Measurements from ENCODE around the gene ACSS3. TPM values are rescaled to one million over a fixed set of nuclear protein-coding genes. Genes with fewer than 3 reads are reported as not detected.
"Not testable (repeated sequence)": the region's sequence is repeated elsewhere in the genome, so short reads cannot be mapped to it uniquely, and the experiment has no call there.

ACSS3 gene
- polyA plus RNA-seq, 1 experiment = 3.0 TPM

DNA sequence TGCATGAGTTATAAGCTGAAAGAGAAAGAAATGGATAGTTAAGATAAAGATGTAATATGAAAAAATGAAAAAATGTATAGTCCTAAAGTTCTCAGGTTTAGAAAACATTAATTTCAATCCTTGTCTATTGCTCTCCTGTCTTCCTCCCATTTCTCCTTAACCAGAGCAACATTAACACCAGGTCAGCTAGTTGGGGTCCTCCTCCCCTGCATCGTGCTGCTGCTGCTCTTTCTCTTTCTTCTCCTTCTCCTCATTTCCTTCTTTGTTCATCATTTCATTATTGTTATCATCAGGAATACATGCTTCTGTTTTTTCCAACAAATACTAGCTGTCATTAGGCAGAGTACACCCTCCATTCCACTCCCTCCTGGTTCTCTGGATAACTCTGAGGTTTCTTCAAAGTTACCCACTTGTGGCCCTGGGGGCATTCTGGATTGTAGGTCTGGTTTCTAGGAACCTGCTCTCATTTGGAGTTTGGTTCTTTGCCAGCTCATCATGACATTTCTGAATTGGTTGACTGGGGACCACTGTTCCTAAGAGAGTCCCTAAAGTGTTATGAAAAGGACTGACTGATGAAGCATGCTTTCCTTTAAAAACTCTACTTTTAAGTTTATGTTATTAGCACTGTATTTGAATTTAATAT, 17.0 kb downstream of the ACSS3 start:
- TF ChIP-seq, protein P1, sequence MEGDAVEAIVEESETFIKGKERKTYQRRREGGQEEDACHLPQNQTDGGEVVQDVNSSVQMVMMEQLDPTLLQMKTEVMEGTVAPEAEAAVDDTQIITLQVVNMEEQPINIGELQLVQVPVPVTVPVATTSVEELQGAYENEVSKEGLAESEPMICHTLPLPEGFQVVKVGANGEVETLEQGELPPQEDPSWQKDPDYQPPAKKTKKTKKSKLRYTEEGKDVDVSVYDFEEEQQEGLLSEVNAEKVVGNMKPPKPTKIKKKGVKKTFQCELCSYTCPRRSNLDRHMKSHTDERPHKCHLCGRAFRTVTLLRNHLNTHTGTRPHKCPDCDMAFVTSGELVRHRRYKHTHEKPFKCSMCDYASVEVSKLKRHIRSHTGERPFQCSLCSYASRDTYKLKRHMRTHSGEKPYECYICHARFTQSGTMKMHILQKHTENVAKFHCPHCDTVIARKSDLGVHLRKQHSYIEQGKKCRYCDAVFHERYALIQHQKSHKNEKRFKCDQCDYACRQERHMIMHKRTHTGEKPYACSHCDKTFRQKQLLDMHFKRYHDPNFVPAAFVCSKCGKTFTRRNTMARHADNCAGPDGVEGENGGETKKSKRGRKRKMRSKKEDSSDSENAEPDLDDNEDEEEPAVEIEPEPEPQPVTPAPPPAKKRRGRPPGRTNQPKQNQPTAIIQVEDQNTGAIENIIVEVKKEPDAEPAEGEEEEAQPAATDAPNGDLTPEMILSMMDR (IDR thresholded peaks at IDR 0.05; ENCODE audit: low read depth, low read length) = no peak
- no peak for DNase-seq (ENCODE audit: low read depth, low spot score)
- no peak overlapping the region for H3K4me3 ChIP-seq (ENCODE audit: low read depth, low read length)
- no peaks in the 10 kb centered on the region for H3K27me3 ChIP-seq (ENCODE audit: control insufficient read depth, insufficient read depth, low read length)
- H3K27ac ChIP-seq (ENCODE audit: low read depth, low read length) = no peak overlapping the region
- CTCF ChIA-PET = no interaction called here
- POLR2A ChIA-PET = no interaction called here
- H3K9me3 ChIP-seq (ENCODE audit: control insufficient read depth, insufficient read depth, low read length) = no peaks in the 10 kb centered on the region

DNA sequence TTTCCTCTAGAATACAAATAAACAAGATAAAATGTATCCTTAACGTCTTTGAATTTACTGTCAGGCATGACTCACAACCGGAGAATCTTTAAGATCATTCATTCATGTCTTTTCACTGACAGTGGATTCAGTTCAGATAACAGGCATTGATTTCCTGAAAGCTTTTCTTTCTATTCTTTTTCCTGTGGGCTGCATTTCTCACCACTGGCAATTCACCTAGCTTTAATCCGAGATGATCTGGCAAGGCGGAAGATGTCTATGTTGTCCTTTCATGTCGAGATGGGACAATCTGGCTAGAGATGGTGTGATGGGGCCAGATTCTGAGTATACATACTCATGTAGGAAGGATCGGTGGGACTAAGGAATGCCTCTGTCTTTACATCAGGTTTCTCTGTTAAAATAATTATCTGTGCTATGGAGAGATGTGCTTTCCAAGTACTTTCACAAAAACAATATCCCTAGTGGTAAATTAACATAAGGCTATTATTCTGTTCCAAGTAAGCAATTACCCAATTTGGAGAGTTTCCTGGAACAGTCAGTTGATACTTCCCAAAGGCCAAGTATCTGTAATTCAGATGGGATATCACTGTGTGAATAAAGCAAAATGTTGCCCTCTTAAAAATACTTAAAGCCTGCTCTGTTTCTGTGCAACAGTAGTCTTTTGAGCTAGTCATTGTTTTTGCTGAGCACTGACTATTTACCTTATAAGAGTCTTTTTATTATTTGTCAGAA, 17.8 kb downstream of the ACSS3 start:
- Histone ChIP-seq H3K27me3 (ENCODE audit: control insufficient read depth, insufficient read depth, low read length) (no peaks in the 10 kb centered on the region), H3K27ac (ENCODE audit: low read depth, low read length) (no peak overlapping the region), H3K9me3 (ENCODE audit: control insufficient read depth, insufficient read depth, low read length) (no peaks in the 10 kb centered on the region), H3K4me3 (ENCODE audit: low read depth, low read length) (no peak overlapping the region)
- ChIA-PET POLR2A (no interaction called here), CTCF (interaction anchor here (0.5 kb wide), 1 partner anchor 826 kb away, joined by 7 read pairs; no protein-coding TSS in a partner anchor)
- no peak for DNase-seq (ENCODE audit: low read depth, low spot score)
- TF ChIP-seq, protein P1 (IDR thresholded peaks at IDR 0.05; ENCODE audit: low read depth, low read length) = no peak

DNA sequence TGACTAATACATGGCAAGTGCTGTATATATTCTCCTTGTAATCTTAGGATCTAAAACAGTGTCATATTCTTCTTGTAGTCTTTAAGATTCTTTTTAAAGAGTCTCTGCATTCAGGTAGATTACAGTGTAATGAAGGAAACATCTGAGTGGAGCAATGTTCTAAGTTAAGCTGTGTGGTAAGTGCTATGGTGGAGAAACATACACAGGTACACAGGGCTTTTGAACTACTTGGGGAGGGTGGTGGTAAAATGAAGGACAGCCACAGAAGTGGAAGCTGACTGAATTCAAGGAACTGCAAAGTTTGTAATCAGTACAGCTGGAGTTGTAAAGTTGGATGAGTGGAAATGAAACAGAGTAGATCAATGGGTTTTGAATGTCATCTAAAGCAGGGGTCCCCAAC, 27.8 kb downstream of the ACSS3 start:
- H3K9me3 ChIP-seq (ENCODE audit: control insufficient read depth, insufficient read depth, low read length) = no peaks in the 10 kb centered on the region
- H3K27ac ChIP-seq (ENCODE audit: low read depth, low read length) = no peak overlapping the region
- no peak overlapping the region for H3K4me3 ChIP-seq (ENCODE audit: low read depth, low read length)
- CTCF ChIA-PET = no interaction called here
- no peak for DNase-seq (ENCODE audit: low read depth, low spot score)
- TF ChIP-seq, protein P1 (IDR thresholded peaks at IDR 0.05; ENCODE audit: low read depth, low read length) = no peak
- no peaks in the 10 kb centered on the region for H3K27me3 ChIP-seq (ENCODE audit: control insufficient read depth, insufficient read depth, low read length)
- POLR2A ChIA-PET = no interaction called here

DNA sequence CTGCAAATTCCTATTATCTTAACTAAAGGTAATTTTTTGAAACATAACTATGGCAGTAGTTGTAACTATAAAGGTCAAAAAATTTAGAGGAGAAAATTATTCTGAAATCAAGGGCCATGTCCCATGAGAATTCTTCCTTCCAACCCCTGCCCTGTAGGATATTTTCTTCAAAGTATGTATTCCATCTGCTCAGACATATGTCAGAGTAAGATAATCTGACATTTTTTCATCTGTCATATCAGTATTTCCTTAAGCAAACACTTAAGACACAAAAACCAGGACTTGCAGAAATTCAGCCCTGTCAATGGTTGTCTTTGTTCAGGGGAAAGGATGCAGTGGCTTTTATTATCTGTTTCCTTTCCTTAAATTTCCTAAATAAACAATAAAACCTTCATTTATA, 36.3 kb downstream of the ACSS3 start:
- ChIA-PET POLR2A (no interaction called here), CTCF (no interaction called here)
- no peaks in the 10 kb centered on the region for H3K27me3 ChIP-seq (ENCODE audit: control insufficient read depth, insufficient read depth, low read length)
- TF ChIP-seq, protein P1 (IDR thresholded peaks at IDR 0.05; ENCODE audit: low read depth, low read length) = no peak
- no peaks in the 10 kb centered on the region for H3K9me3 ChIP-seq (ENCODE audit: control insufficient read depth, insufficient read depth, low read length)
- DNase-seq (ENCODE audit: low read depth, low spot score) = no peak
- H3K4me3 ChIP-seq (ENCODE audit: low read depth, low read length) = no peak overlapping the region
- no peak overlapping the region for H3K27ac ChIP-seq (ENCODE audit: low read depth, low read length)

DNA sequence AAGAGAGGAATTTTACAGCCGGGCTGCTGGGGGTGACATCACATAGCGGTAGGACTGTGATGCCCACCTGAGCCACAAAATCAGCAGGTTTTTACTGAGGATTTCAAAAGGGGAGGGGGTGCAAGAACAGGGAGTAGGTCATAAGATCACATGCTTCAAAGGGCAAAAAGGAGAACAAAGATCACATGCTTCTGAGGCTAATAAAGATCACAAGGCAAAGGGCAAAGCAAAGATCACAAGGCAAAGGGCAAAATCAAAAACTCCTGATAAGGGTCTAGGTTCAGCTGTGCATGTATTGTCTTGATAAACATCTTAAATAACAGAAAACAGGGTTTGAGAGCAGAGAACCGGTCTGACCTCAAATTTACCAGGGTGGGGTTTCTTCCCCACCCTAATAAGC, 41.2 kb downstream of the ACSS3 start:
- DNase-seq (ENCODE audit: low read depth, low spot score); H3K27me3 ChIP-seq (ENCODE audit: control insufficient read depth, insufficient read depth, low read length); H3K4me3 ChIP-seq (ENCODE audit: low read depth, low read length); H3K9me3 ChIP-seq (ENCODE audit: control insufficient read depth, insufficient read depth, low read length); CTCF ChIA-PET; H3K27ac ChIP-seq (ENCODE audit: low read depth, low read length); POLR2A ChIA-PET: not testable (repeated sequence)
